IMR-90 (cell line): ENCODE results near the gene EIF2B1. TPM values are rescaled to one million over a fixed set of nuclear protein-coding genes. Genes with fewer than 3 reads are reported as not detected.

ENCODE experiments used
- ATAC-seq: fragments of 200-7000 bp; cut with Tn5 transposase; 2 replicates; pipeline ENCODE4 v1.9.1; 2020; ENCODE audit warnings: low read depth, mild to moderate bottlenecking, moderate library complexity
- BruUV-seq: library from RNA; stranded (reverse); fragments of 400-500 nt; replicated peaks from 2 replicates; lab custom pipeline; 2021; lab: Mats Ljungman, UMichigan
- CTCF ChIA-PET: fragments of 300-600 bp; formaldehyde crosslinking; extraction: SDS; loops from one replicate; lab custom pipeline; 2021; ENCODE audit warnings: antibody characterized with exemption; lab: Yijun Ruan, JAX
- POLR2A ChIA-PET: fragments of 300-600 bp; sonication (Branson Sonifier 250); formaldehyde crosslinking; loops from one replicate; lab custom pipeline; 2022; ENCODE audit warnings: antibody characterized with exemption; ENCODE audit not compliant: unreplicated experiment; lab: Charles Lee
- DNase-seq: peaks from one replicate; pipeline ENCODE4 v3.0.0; 2013
- H2AFZ ChIP-seq: replicated peaks from 2 replicates; pipeline ENCODE3; 2013; ENCODE audit warnings: low read length, mild to moderate bottlenecking; ENCODE audit not compliant: poor library complexity
- H2AK5ac ChIP-seq: 2 replicates; pipeline ENCODE4 v1.6.1; 2013; ENCODE audit warnings: low read depth, low read length, inconsistent platforms
- H2AK9ac ChIP-seq: replicated peaks from 2 replicates; pipeline ENCODE3; 2013; ENCODE audit warnings: mild to moderate bottlenecking, low read depth, low read length, moderate library complexity; ENCODE audit not compliant: poor library complexity
- H2BK120ac ChIP-seq: 2 replicates; pipeline ENCODE4 v1.6.1; 2013; ENCODE audit warnings: low read depth, low read length, inconsistent platforms
- H2BK15ac ChIP-seq: 3 replicates; pipeline ENCODE4 v1.6.1; 2013; ENCODE audit warnings: low read depth, low read length, inconsistent platforms
- H2BK20ac ChIP-seq: 2 replicates; pipeline ENCODE4 v1.6.1; 2013; ENCODE audit warnings: low read depth, mild to moderate bottlenecking, inconsistent platforms, low read length, moderate library complexity
- H2BK5ac ChIP-seq: 2 replicates; pipeline ENCODE4 v1.6.1; 2013; ENCODE audit warnings: mild to moderate bottlenecking, low read depth, low read length, inconsistent platforms; ENCODE audit not compliant: poor library complexity, severe bottlenecking
- H3K14ac ChIP-seq: replicated peaks from 2 replicates; pipeline ENCODE4 v1.6.1; 2013; ENCODE audit warnings: low read depth, low read length, inconsistent platforms
- H3K18ac ChIP-seq: 2 replicates; pipeline ENCODE4 v1.6.1; 2013; ENCODE audit warnings: low read depth, low read length, control low read depth
- H3K23ac ChIP-seq: 2 replicates; pipeline ENCODE4 v1.6.1; 2013; ENCODE audit warnings: low read depth, low read length, inconsistent platforms
- H3K27ac ChIP-seq: 2 replicates; pipeline ENCODE4 v1.5.1; 2013; ENCODE audit warnings: mild to moderate bottlenecking, control low read depth, low read length; ENCODE audit not compliant: insufficient read depth
- H3K27me3 ChIP-seq: 2 replicates; pipeline ENCODE4 v1.6.1; 2013; ENCODE audit warnings: low read length; ENCODE audit not compliant: control insufficient read depth, insufficient read depth
- H3K36me3 ChIP-seq: 2 replicates; pipeline ENCODE4 v1.6.1; 2013; ENCODE audit warnings: low read length, mixed read lengths; ENCODE audit not compliant: control insufficient read depth, insufficient read depth
- H3K4ac ChIP-seq: 2 replicates; pipeline ENCODE4 v1.6.1; 2013; ENCODE audit warnings: low read depth, low read length, inconsistent platforms
- H3K4me1 ChIP-seq: 2 replicates; pipeline ENCODE4 v1.6.1; 2013; ENCODE audit warnings: low read length, mixed read lengths; ENCODE audit not compliant: control insufficient read depth, insufficient read depth
- H3K4me2 ChIP-seq: 2 replicates; pipeline ENCODE4 v1.6.1; 2013; ENCODE audit warnings: low read depth, mild to moderate bottlenecking, control low read depth, low read length, moderate library complexity
- H3K4me3 ChIP-seq: 2 replicates; pipeline ENCODE4 v1.5.1; 2013; ENCODE audit warnings: low read depth, mild to moderate bottlenecking, control low read depth, low read length, moderate library complexity; ENCODE audit not compliant: insufficient read depth
- H3K56ac ChIP-seq: 2 replicates; pipeline ENCODE4 v1.6.1; 2013; ENCODE audit warnings: low read length, inconsistent platforms; ENCODE audit not compliant: insufficient read depth; ENCODE audit errors: extremely low read depth
- H3K79me1 ChIP-seq, 2 experiments: 2 replicates each; pipeline ENCODE4 v1.6.1; 2013; ENCODE audit warnings: low read length in 2 of 2, inconsistent platforms in 1 of 2, low read depth in 1 of 2
- H3K9ac ChIP-seq: 2 replicates; pipeline ENCODE4 v1.6.1; 2013; ENCODE audit warnings: low read depth, low read length, control low read depth
- H3K9me1 ChIP-seq: 2 replicates; pipeline ENCODE4 v1.6.1; 2013; ENCODE audit warnings: low read length, inconsistent platforms; ENCODE audit not compliant: insufficient read depth
- H3K9me3 ChIP-seq: 2 replicates; pipeline ENCODE4 v1.6.1; 2013; ENCODE audit warnings: low read length; ENCODE audit not compliant: control insufficient read depth, insufficient read depth
- H4K20me1 ChIP-seq: 2 replicates; pipeline ENCODE4 v1.6.1; 2013; ENCODE audit warnings: low read length, inconsistent platforms; ENCODE audit not compliant: insufficient read depth
- H4K5ac ChIP-seq: 2 replicates; pipeline ENCODE4 v1.6.1; 2013; ENCODE audit warnings: mild to moderate bottlenecking, low read depth, low read length, control low read depth
- H4K8ac ChIP-seq, 2 experiments: 2 replicates each; pipeline ENCODE4 v1.6.1; 2013; ENCODE audit warnings: low read depth in 2 of 2, low read length in 2 of 2, control low read depth in 1 of 2, inconsistent platforms in 1 of 2
- H4K91ac ChIP-seq: 2 replicates; pipeline ENCODE4 v1.6.1; 2013; ENCODE audit warnings: low read depth, low read length, inconsistent platforms; ENCODE audit not compliant: insufficient read depth
- CEBPB ChIP-seq: IDR thresholded peaks from 2 replicates; pipeline ENCODE4 v1.6.1; 2012; ENCODE audit warnings: low read depth, low read length, improper control_type of control experiment
- CHD1 ChIP-seq: IDR thresholded peaks from 2 replicates; pipeline ENCODE4 v1.6.1; 2012; ENCODE audit warnings: low read depth, low read length, improper control_type of control experiment
- FOS ChIP-seq: fragments of 150-350 bp; IDR thresholded peaks from 2 replicates; pipeline ENCODE4 v1.6.1; 2016; ENCODE audit warnings: low read depth, low read length
- MAFK ChIP-seq: IDR thresholded peaks from 2 replicates; pipeline ENCODE4 v1.6.1; 2012; ENCODE audit warnings: low read depth, low read length, improper control_type of control experiment
- MAZ ChIP-seq: IDR thresholded peaks from 2 replicates; pipeline ENCODE4 v1.6.1; 2012; ENCODE audit warnings: low read depth, mild to moderate bottlenecking, low read length, improper control_type of control experiment, moderate library complexity, borderline replicate concordance
- NFE2L2 ChIP-seq: fragments of 150-350 bp; IDR thresholded peaks from 2 replicates; pipeline ENCODE4 v1.6.1; 2016; ENCODE audit warnings: low read depth, mild to moderate bottlenecking, low read length
- POLR2A ChIP-seq: IDR thresholded peaks from 2 replicates; pipeline ENCODE4 v1.6.1; 2012; ENCODE audit warnings: mild to moderate bottlenecking, low read depth, low read length
- RAD21 ChIP-seq: IDR thresholded peaks from 2 replicates; pipeline ENCODE4 v1.6.1; 2012; ENCODE audit warnings: low read length, improper control_type of control experiment
- SMC3 ChIP-seq: fragments of 150-350 bp; IDR thresholded peaks from 2 replicates; pipeline ENCODE4 v1.6.1; 2016; ENCODE audit warnings: low read depth, mild to moderate bottlenecking, antibody characterized with exemption, low read length, moderate library complexity
- WGBS, 2 experiments: methylation state at CpG; one replicate each; pipeline versions ENCODE4 v1.1.5 to v1.1.7; 2013; ENCODE audit warnings: missing lambda C conversion rate in 2 of 2; ENCODE audit not compliant: insufficient read length in 1 of 2; ENCODE audit errors: extremely low coverage in 2 of 2; 5-methylcytosine and 5-hydroxymethylcytosine counted together
- dilution Hi-C: fragments of 300-500 bp; cut with HindIII; formaldehyde crosslinking; loops from one replicate; pipeline ENCODE4 v1.14.3; 2018; ENCODE audit warnings: low sequenced_read_pairs; ENCODE audit not compliant: unreplicated experiment
- in situ Hi-C: fragments of 300-500 bp; cut with MboI; formaldehyde crosslinking; loops from 3 replicates; pipeline ENCODE4 v1.14.3; 2019; ENCODE audit warnings: low sequenced_read_pairs, inconsistent platforms, mixed read lengths
- intact Hi-C: fragments of 100-400 bp; cut with micrococcal nuclease; formaldehyde crosslinking; loops from 2 replicates; pipeline ENCODE4 v1.10.0; 2022
- polyA plus RNA-seq, 3 experiments: library from polyadenylated mRNA; depleted of rRNA; stranded (reverse); fragments of >200 nt; gene quantifications; 2 replicates each; pipeline ENCODE4 v1.2.3, GENCODE V29; 2012; ENCODE audit warnings: low replicate concordance in 1 of 3
- total RNA-seq: library from RNA; depleted of rRNA; stranded (reverse); fragments of >200 nt; gene quantifications from 2 replicates; pipeline ENCODE4 v1.2.3, GENCODE V29; 2012

The EIF2B1 gene
- total and polyA plus RNA-seq, 2 of the 4 experiments (the other 2 are of a cell fraction), result 33.9 to 45.9 TPM

- peaks cover 3 to 10% of the 10 kb centered on the region in 2 experiments; a peak in 2 of 4 replicates for H3K79me1 ChIP-seq
- CTCF ChIA-PET, result no interaction called here
- no peak overlapping the region for H2AK5ac ChIP-seq
- no peak overlapping the region for H3K4me2 ChIP-seq
- no peak overlapping the region for H3K9ac ChIP-seq
- peaks cover 8% of the 10 kb centered on the region for H3K36me3 ChIP-seq
- no peak overlapping the region for H3K27ac ChIP-seq
- no peak for ATAC-seq
- H3K4me3 ChIP-seq, result no peak overlapping the region
- no peak overlapping the region for H2BK120ac ChIP-seq
- no peaks in the 10 kb centered on the region for H3K9me3 ChIP-seq
- no peak overlapping the region for H4K91ac ChIP-seq
- H2AFZ ChIP-seq, result no peak overlapping the region
- H4K20me1 ChIP-seq, result no peaks in the 10 kb centered on the region
- H2BK15ac ChIP-seq, result no peak overlapping the region
- no peak overlapping the region for H3K23ac ChIP-seq
- H2BK20ac ChIP-seq, result no peak overlapping the region
- no peak overlapping the region for H4K8ac ChIP-seq
- DNase-seq, result no peak
- intact Hi-C loops, result no loop called here
- in situ Hi-C loops, result no loop called here
- BruUV-seq, result no TSS peak
- peaks cover 2% of the 10 kb centered on the region; the same call in 1 of the 2 replicates for H3K9me1 ChIP-seq
- no peaks in the 10 kb centered on the region for H3K27me3 ChIP-seq
- H3K4ac ChIP-seq, result no peak overlapping the region
- dilution Hi-C loops, result no loop called here
- TF ChIP-seq POLR2A, result no peak
- TF ChIP-seq NFE2L2, result no peak
- TF ChIP-seq SMC3, result no peak
- no peak for TF ChIP-seq MAFK
- no peak for TF ChIP-seq RAD21
- TF ChIP-seq CEBPB, result no peak
- TF ChIP-seq MAZ, result no peak
- TF ChIP-seq CHD1, result no peak
- no peak for TF ChIP-seq FOS
- H2AK9ac ChIP-seq, result no peak overlapping the region
- H4K5ac ChIP-seq, result no peak overlapping the region
- H2BK5ac ChIP-seq, result no peak overlapping the region
- no peak overlapping the region for H3K14ac ChIP-seq
- no peak overlapping the region for H3K18ac ChIP-seq
- WGBS, 2 experiments, result no CpG with 5 or more reads among the region's 1 CpG
- 0 out of 2 replicates have a peak, but pooled peaks cover 2% of the 10 kb centered on the region for H3K4me1 ChIP-seq
- no peak overlapping the region for H3K56ac ChIP-seq
- POLR2A ChIA-PET, result no interaction called here
Measured at GRCh38 chr12:123675436-123675835, 42.0 kb upstream of the EIF2B1 start.
